Endothelial cell of umbilical vein (primary cell): Measurements from ENCODE around the gene RBMS3.

Source experiments
- EZH2 ChIP-seq: IDR thresholded peaks from 2 replicates; pipeline ENCODE4 v1.6.1; 2012; ENCODE audit warnings: borderline replicate concordance, low read depth, mild to moderate bottlenecking, moderate library complexity, low read length, inconsistent platforms; ENCODE audit not compliant: severe bottlenecking
- MYC ChIP-seq: IDR thresholded peaks from one replicate; pipeline ENCODE4 v1.6.1; 2011; ENCODE audit warnings: mild to moderate bottlenecking, low read depth, low read length
- POLR2A ChIP-seq: IDR thresholded peaks from 2 replicates; pipeline ENCODE4 v1.6.1; 2012; ENCODE audit warnings: low read depth, mild to moderate bottlenecking, control low read depth, low read length
- POLR2AphosphoS5 ChIP-seq: IDR thresholded peaks from 2 replicates; pipeline ENCODE4 v1.6.1; 2012; ENCODE audit warnings: low read depth, mild to moderate bottlenecking, control low read depth, low read length, moderate library complexity; ENCODE audit not compliant: insufficient read depth
- TF ChIP-seq, protein P1 (sequence below), 2 donors: IDR thresholded peaks; 1 replicate in 1 of 2; 2 replicates in 1 of 2; pipeline ENCODE4 v1.5.1; 2011; ENCODE audit warnings: low read length in 2 of 2, mild to moderate bottlenecking in 2 of 2, moderate library complexity in 2 of 2, control low read depth in 1 of 2, inconsistent platforms in 1 of 2, low read depth in 1 of 2; ENCODE audit not compliant: insufficient read depth in 1 of 2; ENCODE audit errors: extremely low read depth in 1 of 2

DNA sequence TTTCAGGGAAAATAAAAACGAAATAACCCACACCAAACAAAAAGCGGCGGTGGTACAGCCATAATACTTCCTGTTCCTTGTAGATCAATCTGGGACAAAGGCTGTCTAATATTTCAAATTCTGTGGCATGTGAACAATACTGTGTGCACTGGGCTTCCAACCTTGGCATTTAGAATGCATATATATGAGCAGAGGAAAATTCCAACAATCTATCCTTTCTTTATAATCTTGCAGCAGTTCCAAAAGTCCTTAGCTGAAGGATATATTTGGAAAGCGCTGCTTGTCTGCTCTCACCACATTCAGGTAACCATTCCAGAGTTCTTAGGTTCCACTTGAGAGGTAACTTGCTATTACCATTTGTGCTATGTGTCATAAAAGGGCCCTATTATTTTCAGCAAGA, 231.8 kb downstream of the RBMS3 start:
- TF ChIP-seq, protein P1, sequence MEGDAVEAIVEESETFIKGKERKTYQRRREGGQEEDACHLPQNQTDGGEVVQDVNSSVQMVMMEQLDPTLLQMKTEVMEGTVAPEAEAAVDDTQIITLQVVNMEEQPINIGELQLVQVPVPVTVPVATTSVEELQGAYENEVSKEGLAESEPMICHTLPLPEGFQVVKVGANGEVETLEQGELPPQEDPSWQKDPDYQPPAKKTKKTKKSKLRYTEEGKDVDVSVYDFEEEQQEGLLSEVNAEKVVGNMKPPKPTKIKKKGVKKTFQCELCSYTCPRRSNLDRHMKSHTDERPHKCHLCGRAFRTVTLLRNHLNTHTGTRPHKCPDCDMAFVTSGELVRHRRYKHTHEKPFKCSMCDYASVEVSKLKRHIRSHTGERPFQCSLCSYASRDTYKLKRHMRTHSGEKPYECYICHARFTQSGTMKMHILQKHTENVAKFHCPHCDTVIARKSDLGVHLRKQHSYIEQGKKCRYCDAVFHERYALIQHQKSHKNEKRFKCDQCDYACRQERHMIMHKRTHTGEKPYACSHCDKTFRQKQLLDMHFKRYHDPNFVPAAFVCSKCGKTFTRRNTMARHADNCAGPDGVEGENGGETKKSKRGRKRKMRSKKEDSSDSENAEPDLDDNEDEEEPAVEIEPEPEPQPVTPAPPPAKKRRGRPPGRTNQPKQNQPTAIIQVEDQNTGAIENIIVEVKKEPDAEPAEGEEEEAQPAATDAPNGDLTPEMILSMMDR (IDR thresholded peaks at IDR 0.05; ENCODE audit: extremely low read depth in 1 of 2, insufficient read depth in 1 of 2, low read depth in 1 of 2, low read length in 2 of 2): no peak
- TF ChIP-seq POLR2AphosphoS5 (no peak), EZH2 (no peak), POLR2A (no peak), MYC (no peak)
